HFFc6 (cell line): Measurements from ENCODE around the gene SLCO2A1. TPM values are rescaled to one million over a fixed set of nuclear protein-coding genes. Genes with fewer than 3 reads are reported as not detected.

Experiments
- DNase-seq: peaks from one replicate; pipeline ENCODE4 v3.0.0-alpha.2; 2018
- H3K27ac Mint-ChIP-seq: 2 replicates; pipeline ENCODE4 v1.8.0; 2020; ENCODE audit warnings: mild to moderate bottlenecking, mixed read lengths
- H3K27me3 Mint-ChIP-seq: 2 replicates; pipeline ENCODE4 v1.8.0; 2021; ENCODE audit warnings: mild to moderate bottlenecking, moderate library complexity, mixed read lengths; ENCODE audit not compliant: insufficient read depth
- H3K36me3 Mint-ChIP-seq: 2 replicates; pipeline ENCODE4 v1.8.0; 2021; ENCODE audit warnings: low read depth, mixed read lengths
- H3K4me1 Mint-ChIP-seq: 2 replicates; pipeline ENCODE4 v1.8.0; 2020; ENCODE audit warnings: low read depth, mixed read lengths
- H3K4me3 Mint-ChIP-seq: 2 replicates; pipeline ENCODE4 v1.8.0; 2020; ENCODE audit warnings: mild to moderate bottlenecking, moderate library complexity, mixed read lengths
- H3K9me3 Mint-ChIP-seq: 2 replicates; pipeline ENCODE4 v1.8.0; 2020; ENCODE audit warnings: mild to moderate bottlenecking, mixed read lengths
- CTCF ChIP-seq: fragments of 200-600 bp; sonication (generic); IDR thresholded peaks from 2 replicates; pipeline ENCODE4 v1.5.0; 2021; ENCODE audit warnings: antibody characterized with exemption, mild to moderate bottlenecking
- total RNA-seq, 6 experiments: library from RNA; stranded (reverse); fragmentation: NEBNext Ultra II Directional; extraction: Animal tissue kit (Norgen Biotek cat#: 25700); gene quantifications; 2 replicates in 1 of 6; 3 replicates in 5 of 6; pipeline ENCODE4 v1.2.3, GENCODE V29; 2021

Gene SLCO2A1
- total RNA-seq, 6 experiments from 2014 or later: 0.13 to 0.17 TPM; not detected in 4

DNA sequence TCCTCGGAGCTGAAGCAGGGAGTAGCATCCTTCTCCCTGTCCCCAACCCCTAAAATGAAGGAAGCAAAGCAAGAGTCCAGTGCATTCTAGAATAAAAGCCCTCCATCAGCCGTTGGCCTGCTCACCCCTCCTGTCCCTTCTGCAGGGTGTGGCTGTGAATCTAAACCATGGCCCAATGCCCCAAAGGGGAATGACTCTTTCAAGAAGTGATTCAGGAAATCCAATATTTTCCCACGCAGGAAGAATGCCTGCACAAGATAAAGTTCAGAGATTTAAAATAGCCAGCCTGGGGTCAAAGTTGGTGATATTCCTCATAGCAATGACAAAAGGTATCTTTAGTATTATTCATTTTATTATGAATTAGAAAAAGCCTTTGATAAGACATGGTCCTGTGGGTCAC lies 38.5 kb downstream of the SLCO2A1 start:
- TF ChIP-seq CTCF: no peak
- no peaks in the 10 kb centered on the region for H3K9me3 Mint-ChIP-seq
- H3K4me3 Mint-ChIP-seq: no peak overlapping the region
- DNase-seq: no peak
- no peaks in the 10 kb centered on the region; the same call in 1 of the 2 replicates for H3K36me3 Mint-ChIP-seq
- no peak overlapping the region for H3K27ac Mint-ChIP-seq
- no peaks in the 10 kb centered on the region; the same call in 1 of the 2 replicates for H3K4me1 Mint-ChIP-seq
- H3K27me3 Mint-ChIP-seq: peaks cover 17% of the 10 kb centered on the region

- H3K4me1 Mint-ChIP-seq: no peaks in the 10 kb centered on the region; the same call in 1 of the 2 replicates
- TF ChIP-seq CTCF: no peak
- no peak for DNase-seq
- H3K4me3 Mint-ChIP-seq: no peak overlapping the region
- H3K9me3 Mint-ChIP-seq: no peaks in the 10 kb centered on the region
- H3K27ac Mint-ChIP-seq: no peak overlapping the region
- no peaks in the 10 kb centered on the region; the same call in 1 of the 2 replicates for H3K36me3 Mint-ChIP-seq
- H3K27me3 Mint-ChIP-seq: peaks cover 17% of the 10 kb centered on the region
Observed at GRCh38 chr3:133989936-133990702, 39.6 kb downstream of the SLCO2A1 start.

GRCh38 chr3:133988631-133989161 lies 41.0 kb downstream of the SLCO2A1 start:
- peaks cover 17% of the 10 kb centered on the region for H3K27me3 Mint-ChIP-seq

GRCh38 chr3:133987948-133988484 lies 41.7 kb downstream of the SLCO2A1 start:
- no peaks in the 10 kb centered on the region for H3K36me3 Mint-ChIP-seq
- no peak overlapping the region for H3K27ac Mint-ChIP-seq
- no peak overlapping the region for H3K4me3 Mint-ChIP-seq
- H3K9me3 Mint-ChIP-seq: no peaks in the 10 kb centered on the region
- no peak for TF ChIP-seq CTCF
- H3K27me3 Mint-ChIP-seq: peaks cover 21% of the 10 kb centered on the region
- no peak for DNase-seq
- H3K4me1 Mint-ChIP-seq: no peaks in the 10 kb centered on the region; the same call in 1 of the 2 replicates

More at GRCh38 chr3:133988631-133989161, 41.0 kb downstream of the SLCO2A1 start:
- no peaks in the 10 kb centered on the region for H3K9me3 Mint-ChIP-seq
- no peak for DNase-seq
- H3K36me3 Mint-ChIP-seq: no peaks in the 10 kb centered on the region
- no peak overlapping the region for H3K27ac Mint-ChIP-seq
- no peaks in the 10 kb centered on the region; the same call in 1 of the 2 replicates for H3K4me1 Mint-ChIP-seq
- H3K4me3 Mint-ChIP-seq: no peak overlapping the region
- no peak for TF ChIP-seq CTCF

DNA sequence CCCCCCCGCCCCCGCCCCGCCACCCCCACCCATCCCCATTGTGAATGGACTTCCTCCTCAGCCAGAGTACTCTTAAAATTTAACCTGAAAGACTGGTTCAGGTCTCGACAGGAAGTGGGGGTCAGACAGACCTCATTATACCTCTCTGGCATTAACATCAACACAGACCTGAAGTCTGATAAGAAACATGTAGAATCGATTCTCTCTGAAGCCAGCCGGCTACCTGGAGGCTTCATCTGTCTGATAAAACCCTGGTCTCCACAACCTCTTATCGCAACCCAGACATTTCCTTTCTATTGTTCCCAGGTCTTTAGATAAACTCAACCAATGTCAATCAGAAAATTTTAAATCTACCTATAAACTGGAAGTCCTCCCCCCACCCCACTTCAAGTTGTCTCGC lies 42.6 kb downstream of the SLCO2A1 start:
- no peak for TF ChIP-seq CTCF
- H3K27ac Mint-ChIP-seq: no peak overlapping the region
- no peak for DNase-seq
- H3K9me3 Mint-ChIP-seq: no peaks in the 10 kb centered on the region
- H3K27me3 Mint-ChIP-seq: peaks cover 25% of the 10 kb centered on the region
- no peaks in the 10 kb centered on the region for H3K36me3 Mint-ChIP-seq
- no peak overlapping the region for H3K4me3 Mint-ChIP-seq
- H3K4me1 Mint-ChIP-seq: no peaks in the 10 kb centered on the region; the same call in 1 of the 2 replicates
